Measurements from ENCODE around the gene VASP.

- no peak for TF ChIP-seq POLR2A (IDR thresholded peaks at IDR 0.05)
- no peak for TF ChIP-seq CTCF (IDR thresholded peaks at IDR 0.05)
Observed at GRCh38 chr19:45547211-45547770, 40.0 kb downstream of the VASP start.

All from esophagus squamous epithelium (tissue), 4 donors.